ENCODE results near the gene TMC2. TPM values are rescaled to one million over a fixed set of nuclear protein-coding genes. Genes with fewer than 3 reads are reported as not detected.
A peak's percentile ranks its signal among the peaks of the same experiment; 100 is the strongest.

TMC2 gene
- polyA plus RNA-seq, 2 of the 4 experiments (the other 2 are of a cell fraction), result not detected

DNA sequence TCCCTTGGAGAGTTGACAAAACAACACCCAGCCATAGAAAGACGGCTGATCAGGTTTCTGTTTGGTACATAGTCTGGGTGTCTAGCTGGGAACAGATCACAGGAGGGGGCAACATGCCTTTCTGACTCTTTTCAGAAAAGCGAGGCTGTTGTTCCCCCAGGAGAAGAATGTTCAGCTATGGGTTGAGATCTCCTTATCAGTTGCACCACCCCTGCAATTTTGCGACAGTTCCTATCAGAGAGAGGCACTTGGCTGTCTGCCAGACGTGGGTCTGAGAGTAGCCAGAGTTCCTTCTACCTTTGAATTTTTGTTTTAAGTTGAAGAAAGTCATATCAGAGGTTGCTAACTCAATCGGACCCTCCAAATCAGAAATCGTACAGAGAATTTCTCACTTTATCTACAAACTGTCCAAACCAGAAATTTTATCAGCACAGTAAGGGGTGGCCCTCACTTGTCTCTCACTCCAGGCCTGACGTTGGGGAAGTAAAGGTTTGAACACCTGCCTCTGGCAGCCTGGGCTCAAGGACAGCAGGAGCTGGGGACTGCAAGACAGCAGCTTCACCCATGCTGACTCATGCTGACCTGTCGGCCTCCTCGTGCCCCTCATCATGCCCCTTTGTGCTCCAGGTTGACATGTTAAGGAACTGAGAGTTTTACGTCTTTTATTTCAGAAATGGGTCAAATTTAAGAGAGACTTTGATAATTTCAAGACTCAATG lies 42.3 kb downstream of the TMC2 start:
- CTCF ChIA-PET, result interaction anchor here (0.8 to 2.3 kb wide), 2 partner anchors 53 to 56 kb away, joined by 3 to 5 read pairs; no protein-coding TSS in a partner anchor
- 67% methylated on average over 10 of the region's 10 CpGs for WGBS (ENCODE audit: missing lambda C conversion rate)

GRCh38 chr20:2585811-2586210 lies 49.4 kb downstream of the TMC2 start:
- DNase-seq (ENCODE audit: low read depth in 1 of 2, low spot score in 1 of 2) (peak in 1 of 2 experiments; percentile 23), ATAC-seq (peak in 1 of 2 experiments; percentile 19; a peak in 1 of 6 replicates), FAIRE-seq (peak; percentile 36)
- POLR2A ChIA-PET, result interaction anchor here (0.7 kb wide), 1 partner anchor 66 kb away, joined by 3 read pairs; no protein-coding TSS in a partner anchor
- H3K4me1 ChIP-seq, result no peaks in the 10 kb centered on the region
- H3K27ac ChIP-seq, result no peak overlapping the region
- H3K9me3 ChIP-seq, result no peaks in the 10 kb centered on the region
- H3K4me2 ChIP-seq, result no peak overlapping the region
- CTCF ChIA-PET, result interaction anchor here (1.3 kb wide), 1 partner anchor 64 kb away, joined by 5 read pairs; no protein-coding TSS in a partner anchor
- WGBS (ENCODE audit: missing lambda C conversion rate), result 10% methylated on average over 1 of the region's 1 CpG
- H3K4me3 ChIP-seq, result no peak overlapping the region
- TF ChIP-seq FOSL2 (IDR thresholded peaks at IDR 0.05) (no peak), FOSL2 (CRISPR knock-in tag; IDR thresholded peaks at IDR 0.05) (0 out of 2 replicates have a peak, but pooled peaks have one; percentile 12), RNF2 (IDR thresholded peaks at IDR 0.05; ENCODE audit: borderline replicate concordance, low read depth) (no peak), JUN (IDR thresholded peaks at IDR 0.05) (no peak)

More for the DNA sequence above, 42.3 kb downstream of the TMC2 start:
- FAIRE-seq (no peak), ATAC-seq (no peak), DNase-seq (ENCODE audit: low read depth in 1 of 2, low spot score in 1 of 2) (no peak)
- POLR2A ChIA-PET, result no interaction called here
- no peak for TF ChIP-seq KDM1A (IDR thresholded peaks at IDR 0.05; ENCODE audit: low read depth)
- TF ChIP-seq CEBPB (IDR thresholded peaks at IDR 0.05), result no peak
- no peak for TF ChIP-seq CHD2 (IDR thresholded peaks at IDR 0.05; ENCODE audit: low read length, partially characterized antibody)
- no peak for TF ChIP-seq RNF2 (IDR thresholded peaks at IDR 0.05; ENCODE audit: borderline replicate concordance, low read depth)
- TF ChIP-seq SMC3 (IDR thresholded peaks at IDR 0.05), result no peak
- no peak for TF ChIP-seq NFE2L2 (conservative IDR thresholded peaks at IDR 0.05; ENCODE audit: low read length)
- TF ChIP-seq MYC (IDR thresholded peaks at IDR 0.05; ENCODE audit: borderline replicate concordance, low read length), result no peak
- TF ChIP-seq ZNF302 (CRISPR knock-in tag; IDR thresholded peaks at IDR 0.05), result no peak
- TF ChIP-seq EHF (CRISPR knock-in tag; IDR thresholded peaks at IDR 0.05), result no peak
- TF ChIP-seq EHMT2 (IDR thresholded peaks at IDR 0.05; ENCODE audit: low read depth), result no peak
- TF ChIP-seq ZC3H11A (IDR thresholded peaks at IDR 0.05), result no peak
- no peak for TF ChIP-seq TFCP2L1 (CRISPR knock-in tag; IDR thresholded peaks at IDR 0.05)
- no peak for TF ChIP-seq RFX5 (IDR thresholded peaks at IDR 0.05)
- TF ChIP-seq KDM5A (IDR thresholded peaks at IDR 0.05), result no peak
- no peak for TF ChIP-seq SREBF2 (IDR thresholded peaks at IDR 0.05)
- TF ChIP-seq BHLHE40 (IDR thresholded peaks at IDR 0.05; ENCODE audit: low read depth, low read length), result no peak
- TF ChIP-seq POLR2AphosphoS2 (conservative IDR thresholded peaks at IDR 0.05; ENCODE audit: low read length), result no peak
- TF ChIP-seq FOSB (CRISPR knock-in tag; IDR thresholded peaks at IDR 0.05), result no peak
- no peak for TF ChIP-seq RARB (CRISPR knock-in tag; IDR thresholded peaks at IDR 0.05)
- Histone ChIP-seq H3K4me1 (0 out of 3 replicates have a peak, but pooled peaks cover 3% of the 10 kb centered on the region), H3K9me3 (no peaks in the 10 kb centered on the region), H3K4me3 (no peak overlapping the region), H3K4me2 (no peak overlapping the region), H3K27ac (no peak overlapping the region)

- H3K9me3 ChIP-seq, result no peaks in the 10 kb centered on the region
- H3K4me3 ChIP-seq, result no peak overlapping the region
- CTCF ChIA-PET, result no interaction called here
Measured at GRCh38 chr20:2593756-2594155, 57.4 kb downstream of the TMC2 start.

More at GRCh38 chr20:2593756-2594155, 57.4 kb downstream of the TMC2 start:
- TF ChIP-seq HES2 (IDR thresholded peaks at IDR 0.05), result no peak
- TF ChIP-seq MAZ (IDR thresholded peaks at IDR 0.05; ENCODE audit: borderline replicate concordance, low read depth, low read length), result no peak
- TF ChIP-seq NPAS2 (CRISPR knock-in tag; IDR thresholded peaks at IDR 0.05; ENCODE audit: borderline replicate concordance), result no peak
- TF ChIP-seq MAX (IDR thresholded peaks at IDR 0.05), result no peak
- no peak for TF ChIP-seq ATOH8 (CRISPR knock-in tag; IDR thresholded peaks at IDR 0.05; ENCODE audit: low read depth)
- TF ChIP-seq NR3C1 (IDR thresholded peaks at IDR 0.05), result no peak
- no peak for TF ChIP-seq HDAC2 (IDR thresholded peaks at IDR 0.05)
- TF ChIP-seq TFCP2L1 (CRISPR knock-in tag; IDR thresholded peaks at IDR 0.05), result no peak
- no peak for TF ChIP-seq EHMT2 (IDR thresholded peaks at IDR 0.05; ENCODE audit: low read depth)
- no peak for TF ChIP-seq ZC3H11A (IDR thresholded peaks at IDR 0.05)
- TF ChIP-seq RFX5 (IDR thresholded peaks at IDR 0.05), result no peak
- TF ChIP-seq, protein P1, sequence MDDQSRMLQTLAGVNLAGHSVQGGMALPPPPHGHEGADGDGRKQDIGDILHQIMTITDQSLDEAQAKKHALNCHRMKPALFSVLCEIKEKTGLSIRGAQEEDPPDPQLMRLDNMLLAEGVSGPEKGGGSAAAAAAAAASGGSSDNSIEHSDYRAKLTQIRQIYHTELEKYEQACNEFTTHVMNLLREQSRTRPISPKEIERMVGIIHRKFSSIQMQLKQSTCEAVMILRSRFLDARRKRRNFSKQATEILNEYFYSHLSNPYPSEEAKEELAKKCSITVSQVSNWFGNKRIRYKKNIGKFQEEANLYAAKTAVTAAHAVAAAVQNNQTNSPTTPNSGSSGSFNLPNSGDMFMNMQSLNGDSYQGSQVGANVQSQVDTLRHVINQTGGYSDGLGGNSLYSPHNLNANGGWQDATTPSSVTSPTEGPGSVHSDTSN (IDR thresholded peaks at IDR 0.05), result no peak
- TF ChIP-seq CHD4 (IDR thresholded peaks at IDR 0.05; ENCODE audit: borderline replicate concordance), result no peak
- no peak for TF ChIP-seq HOXB5 (CRISPR knock-in tag; IDR thresholded peaks at IDR 0.05)
- 32% methylated on average over 1 of the region's 1 CpG for WGBS (ENCODE audit: missing lambda C conversion rate)
- POLR2A ChIA-PET, result no interaction called here
- DNase-seq (ENCODE audit: low read depth in 1 of 2, low spot score in 1 of 2), result no peak
- FAIRE-seq, result no peak
- Histone ChIP-seq H3K4me2 (no peak overlapping the region), H3K27ac (no peak overlapping the region), H3K4me1 (no peaks in the 10 kb centered on the region)
- no peak for ATAC-seq
